H1 (cell line): ENCODE results near the gene TNFRSF14. TPM values are rescaled to one million over a fixed set of nuclear protein-coding genes. Genes with fewer than 3 reads are reported as not detected.

ENCODE experiments used
- CTCF ChIA-PET: fragments of 300-600 bp; sonication (Branson Sonifier 250); formaldehyde crosslinking; loops from one replicate; lab custom pipeline; 2021; ENCODE audit not compliant: partially characterized antibody; lab: Charles Lee
- POLR2A ChIA-PET: fragments of 300-600 bp; sonication (Branson Sonifier 250); formaldehyde crosslinking; loops from one replicate; lab custom pipeline; 2021; ENCODE audit warnings: inconsistent platforms; ENCODE audit not compliant: partially characterized antibody; lab: Charles Lee
- DNase-seq, 2 experiments: peaks; one replicate each; pipeline versions ENCODE4 v3.0.0 to v3.0.0-alpha.2; 2010 to 2022; ENCODE audit warnings: low spot score in 2 of 2, low read depth in 1 of 2, mixed read lengths in 1 of 2
- FAIRE-seq: peaks from 2 replicates; lab custom pipeline; 2011; peaks lifted over from hg19 to GRCh38; lab: Jason Lieb, UNC
- H2AFZ ChIP-seq: 2 replicates; pipeline ENCODE4 v1.8.1; 2012; ENCODE audit warnings: low read length, inconsistent platforms
- H2AK5ac ChIP-seq: 2 replicates; pipeline ENCODE4 v1.6.1; 2013; ENCODE audit warnings: low read depth, low read length
- H2BK120ac ChIP-seq: replicated peaks from 2 replicates; pipeline ENCODE3; 2013; ENCODE audit warnings: low read depth, low read length, inconsistent platforms
- H2BK12ac ChIP-seq: 2 replicates; pipeline ENCODE4 v1.6.1; 2013; ENCODE audit warnings: low read depth, low read length
- H2BK15ac ChIP-seq: 2 replicates; pipeline ENCODE4 v1.6.1; 2013; ENCODE audit warnings: low read length
- H2BK20ac ChIP-seq: 2 replicates; pipeline ENCODE4 v1.6.1; 2013; ENCODE audit warnings: low read length
- H2BK5ac ChIP-seq: 2 replicates; pipeline ENCODE4 v1.6.1; 2013; ENCODE audit warnings: low read depth, low read length
- H3K14ac ChIP-seq: 2 replicates; pipeline ENCODE4 v1.6.1; 2013; ENCODE audit warnings: inconsistent platforms; ENCODE audit not compliant: insufficient read length
- H3K18ac ChIP-seq: 2 replicates; pipeline ENCODE4 v1.6.1; 2013; ENCODE audit warnings: low read length; ENCODE audit errors: extremely low read depth
- H3K23ac ChIP-seq: 2 replicates; pipeline ENCODE4 v1.6.1; 2013; ENCODE audit warnings: inconsistent platforms; ENCODE audit not compliant: insufficient read length
- H3K23me2 ChIP-seq: 2 replicates; pipeline ENCODE4 v1.6.1; 2013; ENCODE audit warnings: low read depth, low read length
- H3K27ac ChIP-seq: 2 replicates; pipeline ENCODE4 v1.6.1; 2011; ENCODE audit warnings: low read depth, low read length, inconsistent platforms
- H3K27me3 ChIP-seq, 4 experiments: replicated peaks in 1 of 4; 1 replicate in 1 of 4; 2 replicates in 3 of 4; pipeline versions ENCODE4 v1.6.1 to v1.8.1; 2011 to 2013; ENCODE audit warnings: low read length in 3 of 4, mild to moderate bottlenecking in 3 of 4, inconsistent platforms in 2 of 4, mixed read lengths in 2 of 4, moderate library complexity in 1 of 4; ENCODE audit not compliant: control insufficient read depth in 3 of 4, insufficient read depth in 3 of 4; ENCODE audit errors: extremely low read depth in 1 of 4
- H3K36me3 ChIP-seq, 4 experiments: 2 replicates each; pipeline versions ENCODE4 v1.6.1 to v1.8.1; 2011 to 2013; ENCODE audit warnings: mild to moderate bottlenecking in 4 of 4, low read length in 3 of 4, moderate library complexity in 2 of 4, control low read depth in 1 of 4, inconsistent platforms in 1 of 4; ENCODE audit not compliant: insufficient read depth in 4 of 4, control insufficient read depth in 2 of 4
- H3K4ac ChIP-seq: replicated peaks from 2 replicates; pipeline ENCODE3; 2013; ENCODE audit warnings: low read length, low read depth, mixed read lengths, inconsistent platforms; ENCODE audit not compliant: insufficient read length
- H3K4me1 ChIP-seq, 4 experiments: replicated peaks in 1 of 4; 1 replicate in 1 of 4; 2 replicates in 3 of 4; pipeline versions ENCODE4 v1.6.1 to v1.8.1; 2011 to 2013; ENCODE audit warnings: low read length in 3 of 4, inconsistent platforms in 2 of 4, mixed read lengths in 1 of 4; ENCODE audit not compliant: insufficient read depth in 4 of 4, control insufficient read depth in 3 of 4
- H3K4me2 ChIP-seq, 2 experiments: 2 replicates each; pipeline versions ENCODE4 v1.6.1 to v1.8.1; 2011 to 2013; ENCODE audit warnings: low read depth in 2 of 2, low read length in 2 of 2, control low read depth in 1 of 2, inconsistent platforms in 1 of 2, mild to moderate bottlenecking in 1 of 2; ENCODE audit not compliant: insufficient read depth in 1 of 2
- H3K4me3 ChIP-seq, 4 experiments: fragments of 200-600, 300-600 bp in 1 of 4; sonication (generic), shearing (Covaris generic), sonication (Bioruptor Twin) in 1 of 4; 2 replicates each; pipeline versions ENCODE4 v1.5.1 to v1.8.1; 2011 to 2016; ENCODE audit warnings: low read length in 4 of 4, low read depth in 3 of 4, control low read depth in 2 of 4, inconsistent platforms in 2 of 4, mild to moderate bottlenecking in 2 of 4, mixed read lengths in 1 of 4, moderate library complexity in 1 of 4; ENCODE audit not compliant: insufficient read depth in 2 of 4; ENCODE audit errors: extremely low read depth in 1 of 4
- H3K56ac ChIP-seq: replicated peaks from 2 replicates; pipeline ENCODE3; 2013; ENCODE audit warnings: low read depth, mild to moderate bottlenecking, mixed read lengths, low read length, inconsistent platforms; ENCODE audit not compliant: insufficient read length
- H3K79me1 ChIP-seq: 2 replicates; pipeline ENCODE4 v1.6.1; 2013; ENCODE audit warnings: low read depth, low read length, control low read depth
- H3K79me2 ChIP-seq, 2 experiments: 2 replicates each; pipeline versions ENCODE4 v1.6.1 to v1.8.1; 2012 to 2013; ENCODE audit warnings: low read length in 2 of 2, mild to moderate bottlenecking in 2 of 2, inconsistent platforms in 1 of 2; ENCODE audit not compliant: insufficient read depth in 2 of 2, control insufficient read depth in 1 of 2
- H3K9ac ChIP-seq, 4 experiments: replicated peaks in 1 of 4; 1 replicate in 1 of 4; 2 replicates in 3 of 4; pipeline versions ENCODE4 v1.6.1 to v1.8.1; 2011 to 2013; ENCODE audit warnings: low read depth in 3 of 4, low read length in 3 of 4, control low read depth in 2 of 4, mild to moderate bottlenecking in 2 of 4, moderate library complexity in 2 of 4, inconsistent platforms in 1 of 4; ENCODE audit errors: extremely low read depth in 1 of 4
- H3K9me3 ChIP-seq, 2 experiments: 2 replicates each; pipeline versions ENCODE4 v1.6.1 to v1.8.1; 2012 to 2013; ENCODE audit warnings: mild to moderate bottlenecking in 2 of 2, moderate library complexity in 2 of 2, control low read depth in 1 of 2, inconsistent platforms in 1 of 2, low read depth in 1 of 2, low read length in 1 of 2, mixed read lengths in 1 of 2; ENCODE audit not compliant: insufficient read depth in 2 of 2
- H4K20me1 ChIP-seq, 2 experiments: replicated peaks in 1 of 2; 2 replicates each; pipeline versions ENCODE3 to v1.8.1; 2011 to 2013; ENCODE audit warnings: inconsistent platforms in 2 of 2, low read length in 2 of 2, mild to moderate bottlenecking in 1 of 2; ENCODE audit not compliant: insufficient read depth in 2 of 2, control insufficient read depth in 1 of 2
- H4K5ac ChIP-seq: 2 replicates; pipeline ENCODE4 v1.6.1; 2013; ENCODE audit warnings: low read length, low read depth, mixed read lengths, inconsistent platforms; ENCODE audit not compliant: insufficient read length
- H4K8ac ChIP-seq: 2 replicates; pipeline ENCODE4 v1.8.0; 2013; ENCODE audit warnings: mild to moderate bottlenecking, moderate library complexity, low read length, inconsistent platforms; ENCODE audit not compliant: insufficient read depth; ENCODE audit errors: extremely low read depth
- H4K91ac ChIP-seq: replicated peaks from 2 replicates; pipeline ENCODE3; 2013; ENCODE audit warnings: low read length, mixed read lengths, inconsistent platforms; ENCODE audit not compliant: insufficient read length
- ATF3 ChIP-seq: IDR thresholded peaks from 2 replicates; pipeline ENCODE4 v1.6.1; 2011; ENCODE audit warnings: low read depth, mild to moderate bottlenecking, low read length; ENCODE audit not compliant: insufficient read depth
- CTCF ChIP-seq, 3 experiments: IDR thresholded peaks; 1 replicate in 2 of 3; 2 replicates in 1 of 3; pipeline versions ENCODE4 v1.5.1 to v1.6.1; 2011; ENCODE audit warnings: low read length in 3 of 3, mild to moderate bottlenecking in 3 of 3, inconsistent platforms in 2 of 3, low read depth in 1 of 3, moderate library complexity in 1 of 3; ENCODE audit not compliant: insufficient read depth in 1 of 3; ENCODE audit errors: control extremely low read depth in 1 of 3
- FOSL1 ChIP-seq: IDR thresholded peaks from 2 replicates; pipeline ENCODE4 v1.6.1; 2011; ENCODE audit warnings: mild to moderate bottlenecking, low read depth, low read length, moderate library complexity; ENCODE audit not compliant: insufficient read depth
- HDAC6 ChIP-seq: IDR thresholded peaks from one replicate; pipeline ENCODE4 v1.7.1; 2012; ENCODE audit warnings: low read depth, mild to moderate bottlenecking, inconsistent platforms, low read length, moderate library complexity
- JUND ChIP-seq: IDR thresholded peaks from 2 replicates; pipeline ENCODE4 v1.6.1; 2011; ENCODE audit warnings: mild to moderate bottlenecking, improper control_type of control experiment, low read length
- KDM4A ChIP-seq: IDR thresholded peaks from one replicate; pipeline ENCODE4 v1.7.1; 2012; ENCODE audit warnings: low read depth, mild to moderate bottlenecking, moderate library complexity, low read length, inconsistent platforms; ENCODE audit not compliant: severe bottlenecking
- RFX5 ChIP-seq: IDR thresholded peaks from 2 replicates; pipeline ENCODE4 v1.6.1; 2011; ENCODE audit warnings: low read depth, low read length, improper control_type of control experiment, borderline replicate concordance
- WGBS, 2 experiments: shearing (Covaris generic) in 1 of 2; methylation state at CpG; one replicate each; pipeline versions ENCODE4 v1.1.6 to v1.1.7; 2013 to 2015; ENCODE audit warnings: low lambda C conversion rate in 2 of 2, mixed read lengths in 2 of 2, inconsistent platforms in 1 of 2, low coverage in 1 of 2, missing lambda C conversion rate in 1 of 2; ENCODE audit not compliant: insufficient replicate concordance in 2 of 2, insufficient coverage in 1 of 2, insufficient read length in 1 of 2; ENCODE audit errors: extremely low coverage in 1 of 2, missing lambda C conversion rate in 1 of 2; 5-methylcytosine and 5-hydroxymethylcytosine counted together
- polyA plus RNA-seq, 7 experiments: library from polyadenylated mRNA; depleted of rRNA in 3 of 7; stranded (reverse) in 5 of 7; unstranded in 2 of 7; fragments of >200 nt in 5 of 7; fragments of 200-250 nt in 2 of 7; gene quantifications; 1 replicate in 5 of 7; 2 replicates in 1 of 7; 4 replicates in 1 of 7; pipeline versions ENCODE4 v1.2.1 to v1.2.3, GENCODE V29; 2011 to 2013; ENCODE audit warnings: missing spikeins in 2 of 7, mixed read lengths in 2 of 7
- total RNA-seq: library from RNA; stranded (reverse); fragmentation: NEBNext Ultra II Directional; extraction: Animal tissue kit (Norgen Biotek cat#: 25700); gene quantifications from 2 replicates; pipeline ENCODE4 v1.2.1, GENCODE V29; 2021

TNFRSF14 gene
- total and polyA plus RNA-seq, 2 of the 8 experiments (the other 6 are each of a cell fraction or from before 2014, with no cell fraction given): 0.36 to 0.50 TPM

GRCh38 chr1:2540816-2541492 is 15.2 kb upstream of the TNFRSF14 start:
- CTCF ChIA-PET: interaction anchor here (0.7 to 3.0 kb wide), 4 partner anchors 8 to 91 kb away, joined by 3 to 17 read pairs (median 4); no protein-coding TSS in a partner anchor
- Histone ChIP-seq H2BK20ac (no peak overlapping the region), H3K79me1 (no peaks in the 10 kb centered on the region), H3K18ac (peak overlapping the region; percentile 32; the same call in 1 of the 2 replicates), H4K91ac (no peak overlapping the region), H2BK5ac (no peak overlapping the region), H3K27ac (no peak overlapping the region), H4K8ac (no peak overlapping the region; the same call in 1 of the 2 replicates), H3K9me3 (no peaks in the 10 kb centered on the region), H3K36me3 (no peaks in the 10 kb centered on the region), H3K4me2 (peak overlapping the region; percentile 40 to 68; a peak in 3 of 4 replicates), H3K27me3 (peaks cover 0 to 37% (median 25%) of the 10 kb centered on the region in 4 experiments; a peak in 6 of 7 replicates), H3K14ac (no peak overlapping the region), H2BK12ac (no peak overlapping the region), H3K79me2 (no peaks in the 10 kb centered on the region), H3K9ac (no peak overlapping the region), H3K23me2 (no peaks in the 10 kb centered on the region), H2BK15ac (no peak overlapping the region), H4K5ac (no peak overlapping the region), H4K20me1 (peaks cover 0 to 5% of the 10 kb centered on the region in 2 experiments), H3K23ac (no peak overlapping the region), H3K4me3 (peak overlapping the region in 3 of 4 experiments; percentile 2 to 52 (median 19); a peak in 6 of 8 replicates), H3K4me1 (peaks cover 0 to 26% (median 17%) of the 10 kb centered on the region in 4 experiments; a peak in 6 of 7 replicates), H3K56ac (no peak overlapping the region), H3K4ac (no peak overlapping the region), H2BK120ac (no peak overlapping the region), H2AFZ (no peak overlapping the region), H2AK5ac (no peak overlapping the region)
- TF ChIP-seq FOSL1: no peak
- TF ChIP-seq JUND: no peak
- TF ChIP-seq HDAC6: no peak
- no peak for TF ChIP-seq RFX5
- no peak for TF ChIP-seq CTCF (IDR thresholded peaks at IDR 0.05; ENCODE audit: control extremely low read depth in 1 of 3, insufficient read depth in 1 of 3, low read depth in 1 of 3, low read length in 3 of 3)
- TF ChIP-seq ATF3: no peak
- peak; percentile 18 for TF ChIP-seq KDM4A
- DNase-seq (no peak), FAIRE-seq (no peak)
- WGBS, 2 experiments: 63% methylated on average over 5 of the region's 39 CpGs; no CpG with 5 or more reads in 1 of the 2 experiments
- POLR2A ChIA-PET: interaction anchor here (0.8 to 2.7 kb wide), 2 partner anchors 14 to 47 kb away, joined by 3 to 8 read pairs; partner anchors contain the start of gene PANK4
